Measurements from ENCODE around the gene LMF1. TPM values are rescaled to one million over a fixed set of nuclear protein-coding genes. Genes with fewer than 3 reads are reported as not detected.

Gene LMF1
- polyA plus RNA-seq, 1 donor from 2014 or later = 16.2 TPM

DNA sequence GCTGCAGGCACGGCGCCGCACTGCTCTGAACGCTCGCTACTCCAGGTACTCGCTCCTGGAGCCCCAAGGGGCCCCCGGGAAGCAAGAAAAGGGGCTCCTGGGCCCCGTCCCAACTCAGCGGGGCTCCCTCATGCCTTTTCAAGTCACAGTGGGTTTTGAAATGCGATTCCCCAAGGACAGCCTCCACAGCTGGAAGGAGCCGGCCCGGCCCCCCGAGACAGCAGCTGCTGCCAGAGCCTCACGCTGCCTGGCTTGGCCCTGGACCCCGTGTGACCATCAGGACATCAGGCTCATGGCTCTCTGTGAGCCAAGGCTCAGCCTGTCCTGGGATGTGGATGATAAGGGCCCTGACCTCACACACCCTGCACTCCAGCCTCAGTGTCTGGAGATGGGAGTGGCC, 80.6 kb downstream of the LMF1 start:
- Histone ChIP-seq H3K4me2 (ENCODE audit: low read length) (no peak overlapping the region), H3K9me3 (ENCODE audit: low read length) (no peaks in the 10 kb centered on the region), H3K27me3 (ENCODE audit: insufficient read depth, low read depth, low read length) (no peaks in the 10 kb centered on the region), H3K9me2 (ENCODE audit: insufficient read depth, low read length) (no peaks in the 10 kb centered on the region), H3K4me3 (ENCODE audit: low read length) (no peak overlapping the region), H3K36me3 (ENCODE audit: insufficient read depth, low read length) (no peaks in the 10 kb centered on the region), H3K79me2 (replicated peaks; ENCODE audit: insufficient read depth, low read length) (no peaks in the 10 kb centered on the region), H3F3A (ENCODE audit: insufficient read depth, low read length, poor library complexity, severe bottlenecking) (no peaks in the 10 kb centered on the region), H4K20me1 (ENCODE audit: insufficient read depth) (no peaks in the 10 kb centered on the region), H3K27ac (ENCODE audit: low read length) (no peak overlapping the region), H3K9ac (ENCODE audit: low read length) (no peak overlapping the region), H2AFZ (ENCODE audit: low read depth, low read length) (no peak overlapping the region)
- TF ChIP-seq TAF1 (IDR thresholded peaks at IDR 0.05; ENCODE audit: low read depth) (no peak), EZH2 (IDR thresholded peaks at IDR 0.05; ENCODE audit: borderline replicate concordance, insufficient read depth, low read length, poor library complexity, severe bottlenecking) (no peak), RAD21 (conservative IDR thresholded peaks at IDR 0.05) (no peak), EP300 (conservative IDR thresholded peaks at IDR 0.05; ENCODE audit: poor library complexity, severe bottlenecking) (no peak), POLR2AphosphoS5 (IDR thresholded peaks at IDR 0.05) (no peak), MXI1 (conservative IDR thresholded peaks at IDR 0.05; ENCODE audit: poor library complexity, severe bottlenecking) (no peak), SMC3 (conservative IDR thresholded peaks at IDR 0.05; ENCODE audit: poor library complexity) (no peak)
- TF ChIP-seq, protein P1, sequence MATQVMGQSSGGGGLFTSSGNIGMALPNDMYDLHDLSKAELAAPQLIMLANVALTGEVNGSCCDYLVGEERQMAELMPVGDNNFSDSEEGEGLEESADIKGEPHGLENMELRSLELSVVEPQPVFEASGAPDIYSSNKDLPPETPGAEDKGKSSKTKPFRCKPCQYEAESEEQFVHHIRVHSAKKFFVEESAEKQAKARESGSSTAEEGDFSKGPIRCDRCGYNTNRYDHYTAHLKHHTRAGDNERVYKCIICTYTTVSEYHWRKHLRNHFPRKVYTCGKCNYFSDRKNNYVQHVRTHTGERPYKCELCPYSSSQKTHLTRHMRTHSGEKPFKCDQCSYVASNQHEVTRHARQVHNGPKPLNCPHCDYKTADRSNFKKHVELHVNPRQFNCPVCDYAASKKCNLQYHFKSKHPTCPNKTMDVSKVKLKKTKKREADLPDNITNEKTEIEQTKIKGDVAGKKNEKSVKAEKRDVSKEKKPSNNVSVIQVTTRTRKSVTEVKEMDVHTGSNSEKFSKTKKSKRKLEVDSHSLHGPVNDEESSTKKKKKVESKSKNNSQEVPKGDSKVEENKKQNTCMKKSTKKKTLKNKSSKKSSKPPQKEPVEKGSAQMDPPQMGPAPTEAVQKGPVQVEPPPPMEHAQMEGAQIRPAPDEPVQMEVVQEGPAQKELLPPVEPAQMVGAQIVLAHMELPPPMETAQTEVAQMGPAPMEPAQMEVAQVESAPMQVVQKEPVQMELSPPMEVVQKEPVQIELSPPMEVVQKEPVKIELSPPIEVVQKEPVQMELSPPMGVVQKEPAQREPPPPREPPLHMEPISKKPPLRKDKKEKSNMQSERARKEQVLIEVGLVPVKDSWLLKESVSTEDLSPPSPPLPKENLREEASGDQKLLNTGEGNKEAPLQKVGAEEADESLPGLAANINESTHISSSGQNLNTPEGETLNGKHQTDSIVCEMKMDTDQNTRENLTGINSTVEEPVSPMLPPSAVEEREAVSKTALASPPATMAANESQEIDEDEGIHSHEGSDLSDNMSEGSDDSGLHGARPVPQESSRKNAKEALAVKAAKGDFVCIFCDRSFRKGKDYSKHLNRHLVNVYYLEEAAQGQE (IDR thresholded peaks at IDR 0.05; ENCODE audit: borderline replicate concordance) = no peak
- TF ChIP-seq, protein P2, sequence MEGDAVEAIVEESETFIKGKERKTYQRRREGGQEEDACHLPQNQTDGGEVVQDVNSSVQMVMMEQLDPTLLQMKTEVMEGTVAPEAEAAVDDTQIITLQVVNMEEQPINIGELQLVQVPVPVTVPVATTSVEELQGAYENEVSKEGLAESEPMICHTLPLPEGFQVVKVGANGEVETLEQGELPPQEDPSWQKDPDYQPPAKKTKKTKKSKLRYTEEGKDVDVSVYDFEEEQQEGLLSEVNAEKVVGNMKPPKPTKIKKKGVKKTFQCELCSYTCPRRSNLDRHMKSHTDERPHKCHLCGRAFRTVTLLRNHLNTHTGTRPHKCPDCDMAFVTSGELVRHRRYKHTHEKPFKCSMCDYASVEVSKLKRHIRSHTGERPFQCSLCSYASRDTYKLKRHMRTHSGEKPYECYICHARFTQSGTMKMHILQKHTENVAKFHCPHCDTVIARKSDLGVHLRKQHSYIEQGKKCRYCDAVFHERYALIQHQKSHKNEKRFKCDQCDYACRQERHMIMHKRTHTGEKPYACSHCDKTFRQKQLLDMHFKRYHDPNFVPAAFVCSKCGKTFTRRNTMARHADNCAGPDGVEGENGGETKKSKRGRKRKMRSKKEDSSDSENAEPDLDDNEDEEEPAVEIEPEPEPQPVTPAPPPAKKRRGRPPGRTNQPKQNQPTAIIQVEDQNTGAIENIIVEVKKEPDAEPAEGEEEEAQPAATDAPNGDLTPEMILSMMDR (IDR thresholded peaks at IDR 0.05; ENCODE audit: poor library complexity, severe bottlenecking) = no peak

DNA sequence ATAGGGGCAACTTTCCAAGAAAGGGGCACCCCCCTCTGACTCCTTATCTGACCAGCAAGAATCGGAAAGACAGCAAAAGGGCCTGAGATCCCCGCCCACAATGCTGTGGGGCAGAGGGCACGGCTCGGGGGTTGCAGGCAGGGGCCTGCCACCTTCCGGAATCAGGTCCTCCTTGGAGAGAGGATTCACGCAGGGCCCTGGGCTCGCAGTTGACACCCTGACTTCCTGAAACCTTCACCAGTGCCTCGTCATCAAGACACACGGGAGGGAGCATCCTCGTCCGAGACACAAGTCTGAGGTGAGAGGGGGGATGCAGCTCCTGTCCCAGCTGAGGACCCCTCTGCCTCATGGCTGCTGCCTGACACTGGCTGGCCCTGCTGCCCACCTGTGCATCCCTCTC, 81.2 kb downstream of the LMF1 start:
- H3K9ac ChIP-seq (ENCODE audit: low read length) = no peak overlapping the region
- no peaks in the 10 kb centered on the region for H3K9me3 ChIP-seq (ENCODE audit: low read length)
- H3K36me3 ChIP-seq (ENCODE audit: insufficient read depth, low read length) = no peaks in the 10 kb centered on the region
- no peaks in the 10 kb centered on the region for H3K9me2 ChIP-seq (ENCODE audit: insufficient read depth, low read length)
- no peaks in the 10 kb centered on the region for H3K79me2 ChIP-seq (replicated peaks; ENCODE audit: insufficient read depth, low read length)
- H3K4me2 ChIP-seq (ENCODE audit: low read length) = no peak overlapping the region
- no peak overlapping the region for H3K4me3 ChIP-seq (ENCODE audit: low read length)
- no peaks in the 10 kb centered on the region for H3F3A ChIP-seq (ENCODE audit: insufficient read depth, low read length, poor library complexity, severe bottlenecking)
- no peak overlapping the region for H3K27ac ChIP-seq (ENCODE audit: low read length)
- H2AFZ ChIP-seq (ENCODE audit: low read depth, low read length) = no peak overlapping the region
- no peaks in the 10 kb centered on the region for H3K27me3 ChIP-seq (ENCODE audit: insufficient read depth, low read depth, low read length)
- H4K20me1 ChIP-seq (ENCODE audit: insufficient read depth) = no peaks in the 10 kb centered on the region
- TF ChIP-seq, protein P2 (IDR thresholded peaks at IDR 0.05; ENCODE audit: poor library complexity, severe bottlenecking) = no peak
- TF ChIP-seq MXI1 (conservative IDR thresholded peaks at IDR 0.05; ENCODE audit: poor library complexity, severe bottlenecking) = no peak
- TF ChIP-seq POLR2AphosphoS5 (IDR thresholded peaks at IDR 0.05) = no peak
- TF ChIP-seq, protein P1 (IDR thresholded peaks at IDR 0.05; ENCODE audit: borderline replicate concordance) = no peak
- TF ChIP-seq SMC3 (conservative IDR thresholded peaks at IDR 0.05; ENCODE audit: poor library complexity) = no peak
- TF ChIP-seq EP300 (conservative IDR thresholded peaks at IDR 0.05; ENCODE audit: poor library complexity, severe bottlenecking) = no peak
- TF ChIP-seq RAD21 (conservative IDR thresholded peaks at IDR 0.05) = no peak
- no peak for TF ChIP-seq EZH2 (IDR thresholded peaks at IDR 0.05; ENCODE audit: borderline replicate concordance, insufficient read depth, low read length, poor library complexity, severe bottlenecking)
- no peak for TF ChIP-seq TAF1 (IDR thresholded peaks at IDR 0.05; ENCODE audit: low read depth)

Data from neural cell (in vitro differentiated cells).